HG03159 (cell line): ENCODE measurements around the gene IL1RL2.

ENCODE experiments used
- ATAC-seq: cut with Tn5 transposase; IDR thresholded peaks from one replicate; pipeline ENCODE4 v1.9.1; 2021; ENCODE audit warnings: mild to moderate bottlenecking, moderate library complexity; ENCODE audit not compliant: unreplicated experiment

The IL1RL2 gene

GRCh38 chr2:102186791-102187495 is at the start of gene IL1RL2:
IL1RL2 (plus strand) TSS chr2:102187023; CDS start chr2:102187868, 845 bp downstream.
- ATAC-seq: no peak

- ATAC-seq: no peak
Observed at GRCh38 chr2:102137138-102137537, 49.7 kb upstream of the IL1RL2 start.

- no peak for ATAC-seq
Observed at GRCh38 chr2:102138331-102138730, 48.5 kb upstream of the IL1RL2 start.

- ATAC-seq: no peak
Observed at GRCh38 chr2:102139851-102140250, 47.0 kb upstream of the IL1RL2 start.

- ATAC-seq: no peak
Observed at GRCh38 chr2:102140377-102140776, 46.4 kb upstream of the IL1RL2 start.

- no peak for ATAC-seq
Observed at GRCh38 chr2:102141011-102141943, 45.5 kb upstream of the IL1RL2 start.

- no peak for ATAC-seq
Observed at GRCh38 chr2:102141970-102142828, 44.6 kb upstream of the IL1RL2 start, which contains the start of gene IL1R1. IL1R1 (plus strand) TSS chr2:102142746; CDS start chr2:102157725, 14,979 bp downstream.

- ATAC-seq: no peak
Observed at GRCh38 chr2:102142829-102143449, 43.9 kb upstream of the IL1RL2 start.

GRCh38 chr2:102143450-102143985 is 43.3 kb upstream of the IL1RL2 start:
- ATAC-seq: no peak

- no peak for ATAC-seq
Observed at GRCh38 chr2:102144128-102144527, 42.7 kb upstream of the IL1RL2 start.

GRCh38 chr2:102145107-102145506 is 41.7 kb upstream of the IL1RL2 start:
- no peak for ATAC-seq

GRCh38 chr2:102145934-102146333 is 40.9 kb upstream of the IL1RL2 start:
- ATAC-seq: no peak

- no peak for ATAC-seq
Observed at GRCh38 chr2:102147935-102148334, 38.9 kb upstream of the IL1RL2 start.

GRCh38 chr2:102149243-102149642 is 37.6 kb upstream of the IL1RL2 start:
- ATAC-seq: no peak

GRCh38 chr2:102149644-102150455 is 37.0 kb upstream of the IL1RL2 start:
- ATAC-seq: no peak

- no peak for ATAC-seq
Observed at GRCh38 chr2:102154364-102154763, 32.5 kb upstream of the IL1RL2 start.

- ATAC-seq: no peak
Observed at GRCh38 chr2:102154946-102155702, 31.7 kb upstream of the IL1RL2 start.

- no peak for ATAC-seq
Observed at GRCh38 chr2:102155703-102156515, 30.9 kb upstream of the IL1RL2 start.
